SK-N-MC (cell line): ENCODE measurements around the gene FXYD2.
A peak's percentile ranks its signal among the peaks of the same experiment; 100 is the strongest.

ENCODE experiments used
- EZH2 ChIP-seq: fragments of 200-600 bp; sonication (generic); IDR thresholded peaks from one replicate; pipeline ENCODE4 v1.6.1; 2017; ENCODE audit warnings: antibody characterized with exemption
- POLR2AphosphoS5 ChIP-seq: IDR thresholded peaks from 2 replicates; pipeline ENCODE4 v1.6.1; 2012; ENCODE audit warnings: mild to moderate bottlenecking, low read depth, low read length, borderline replicate concordance

GRCh38 chr11:117796872-117797529 is 27.5 kb downstream of the FXYD2 start, which contains the start of gene DSCAML1:
- TF ChIP-seq POLR2AphosphoS5 (no peak), EZH2 (peak; percentile 96)
